H54 (cell line): Measurements from ENCODE around the gene DTD1.

ENCODE experiments used
- DNase-seq: peaks from one replicate; pipeline ENCODE4 v3.0.0; 2011; ENCODE audit warnings: low spot score, mixed read lengths; ENCODE audit not compliant: insufficient read length
- FAIRE-seq: peaks from 3 replicates; lab custom pipeline; 2011; peaks lifted over from hg19 to GRCh38; lab: Jason Lieb, UNC
- POLR2A ChIP-seq: IDR thresholded peaks from 2 replicates; pipeline ENCODE4 v1.6.1; 2011; ENCODE audit warnings: low read depth, mild to moderate bottlenecking, low read length

Gene DTD1

DNA sequence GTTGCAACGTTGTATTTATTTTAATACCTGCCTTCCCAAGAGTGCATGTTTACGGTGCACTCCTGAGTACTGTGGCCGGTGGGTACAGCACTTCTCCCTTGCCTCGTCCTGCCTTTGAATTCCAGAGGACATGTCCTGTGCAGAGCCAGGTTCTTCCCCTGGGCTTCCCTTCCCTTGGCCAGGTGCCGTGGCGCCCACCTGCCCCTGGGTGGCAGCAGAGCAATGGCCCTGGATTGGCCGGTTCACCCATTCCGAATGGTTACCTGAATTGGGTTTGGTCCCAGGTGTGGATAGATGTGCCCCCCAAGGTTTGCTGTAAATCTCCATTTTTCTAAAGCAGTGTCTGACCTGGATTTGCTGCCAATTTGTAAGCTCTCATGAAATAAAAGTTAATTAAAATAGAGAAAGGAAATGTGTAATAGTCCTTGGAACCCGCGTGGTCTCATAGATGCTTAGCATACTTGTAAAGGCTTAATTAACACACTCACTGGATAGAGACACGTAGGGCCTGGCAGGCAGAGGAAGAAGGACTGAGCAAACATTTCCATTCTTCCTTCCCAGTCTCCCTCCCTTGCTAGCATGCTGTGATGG lies 40.6 kb downstream of the DTD1 start:
- FAIRE-seq (no peak), DNase-seq (no peak)
- no peak for TF ChIP-seq POLR2A

DNA sequence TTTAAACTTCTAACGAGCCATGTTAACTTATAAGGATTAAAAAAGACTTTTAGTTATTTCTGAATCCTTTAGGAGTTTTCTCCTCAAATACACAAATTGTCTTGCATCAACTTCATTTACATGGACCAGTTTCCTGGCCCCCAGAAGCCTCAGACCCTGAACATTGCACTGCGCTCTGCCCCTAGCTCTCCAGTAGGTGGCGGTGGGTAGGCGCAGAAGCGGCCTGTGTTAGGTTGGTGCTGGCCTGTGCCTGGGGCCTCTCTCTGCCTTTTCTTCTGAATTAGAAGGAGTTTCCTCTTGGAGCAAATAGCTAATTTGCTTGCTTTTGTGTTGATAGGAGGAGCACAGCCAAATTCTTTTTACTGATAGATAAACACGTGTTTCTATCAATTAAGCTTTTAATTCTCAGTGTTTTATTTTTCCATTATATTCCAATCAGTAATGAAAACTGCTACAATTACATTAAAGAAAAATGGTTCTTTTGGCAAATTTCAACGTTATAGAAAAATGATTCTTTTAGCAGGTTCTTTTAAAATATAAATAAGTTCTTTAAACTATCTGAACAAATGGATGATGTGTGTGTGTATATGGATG lies 44.4 kb downstream of the DTD1 start:
- no peak for FAIRE-seq
- TF ChIP-seq POLR2A: no peak
- peak; percentile 29 for DNase-seq

DNA sequence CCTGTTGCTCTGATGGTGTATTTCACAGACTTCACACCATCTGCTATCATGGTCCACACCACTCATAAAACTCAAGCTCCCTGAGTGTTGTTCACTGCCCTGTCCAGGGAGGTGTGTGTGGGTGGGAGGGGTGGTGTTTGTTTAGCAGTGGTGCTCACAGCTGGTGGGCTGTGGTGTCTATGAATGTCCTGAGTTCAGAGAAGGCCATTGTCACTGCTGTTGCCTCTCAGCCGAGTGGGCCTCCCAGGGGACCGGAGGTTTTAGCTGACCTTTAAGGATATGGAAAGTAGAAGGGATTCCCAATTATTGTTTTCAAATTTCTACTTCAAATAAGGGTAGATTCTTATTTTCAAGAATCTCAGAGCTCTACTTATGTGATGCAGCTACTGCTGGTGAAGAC lies 45.6 kb downstream of the DTD1 start:
- TF ChIP-seq POLR2A: no peak
- DNase-seq: no peak
- FAIRE-seq: no peak

DNA sequence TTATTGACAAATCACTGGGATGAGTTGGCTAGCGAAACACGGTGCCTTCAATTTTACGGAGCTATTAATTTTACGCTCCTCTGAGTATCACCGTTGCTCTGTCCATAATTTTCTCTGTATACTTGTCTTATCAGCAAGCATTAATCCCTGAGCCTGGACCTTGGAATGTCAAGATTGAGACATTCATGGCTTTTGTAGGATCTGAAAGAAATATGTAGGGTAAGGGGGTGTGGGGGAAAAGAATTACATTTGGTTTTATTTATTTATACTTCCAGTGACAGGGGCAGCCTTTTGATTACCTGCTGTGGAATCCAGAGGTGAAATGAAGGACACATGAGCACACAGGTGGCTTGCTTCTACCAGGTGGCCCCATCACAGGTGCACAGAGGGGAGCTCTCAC lies 46.6 kb downstream of the DTD1 start:
- DNase-seq (no peak), FAIRE-seq (no peak)
- no peak for TF ChIP-seq POLR2A

DNA sequence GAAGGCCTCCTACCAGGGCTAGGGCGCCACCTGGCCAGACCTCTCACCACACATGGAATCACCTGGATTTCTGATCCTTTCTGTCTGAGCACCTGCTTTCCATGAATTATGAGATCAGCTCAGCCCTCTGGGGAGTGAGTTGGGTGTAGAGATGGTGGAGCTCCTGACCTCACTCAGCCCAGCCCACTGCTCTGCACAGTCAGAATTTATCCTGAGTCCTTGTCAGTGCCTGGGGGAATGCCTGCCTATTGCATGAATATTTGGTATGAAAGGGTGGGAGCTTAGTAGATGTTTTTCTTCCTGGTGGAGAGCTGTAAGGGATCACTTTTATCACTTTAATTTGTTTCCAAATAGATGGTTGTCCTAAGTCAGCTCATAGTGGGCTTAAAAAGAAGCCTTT lies 47.5 kb downstream of the DTD1 start:
- no peak for FAIRE-seq
- no peak for DNase-seq

DNA sequence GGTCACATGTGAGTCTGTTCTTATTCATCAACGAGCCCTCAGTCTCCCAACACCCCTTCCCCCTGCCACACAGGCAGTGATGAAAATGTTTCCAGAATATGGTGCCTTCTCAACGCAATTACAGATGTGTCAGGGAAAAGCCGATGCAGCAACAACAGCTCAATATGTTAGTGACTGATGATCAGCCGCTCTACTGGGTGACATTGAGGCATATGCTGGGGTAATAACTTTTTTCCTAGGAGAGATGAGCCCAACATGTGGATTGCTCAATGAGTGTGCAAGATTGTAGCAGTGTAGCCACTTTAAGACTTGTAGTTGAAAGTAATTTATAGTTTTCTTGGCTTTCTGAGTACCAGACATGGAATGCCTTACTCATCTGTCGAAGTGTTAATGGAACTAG lies 49.4 kb downstream of the DTD1 start:
- FAIRE-seq (no peak), DNase-seq (no peak)
- no peak for TF ChIP-seq POLR2A

More for the DNA sequence above, 47.5 kb downstream of the DTD1 start:
- TF ChIP-seq POLR2A: no peak

DNA sequence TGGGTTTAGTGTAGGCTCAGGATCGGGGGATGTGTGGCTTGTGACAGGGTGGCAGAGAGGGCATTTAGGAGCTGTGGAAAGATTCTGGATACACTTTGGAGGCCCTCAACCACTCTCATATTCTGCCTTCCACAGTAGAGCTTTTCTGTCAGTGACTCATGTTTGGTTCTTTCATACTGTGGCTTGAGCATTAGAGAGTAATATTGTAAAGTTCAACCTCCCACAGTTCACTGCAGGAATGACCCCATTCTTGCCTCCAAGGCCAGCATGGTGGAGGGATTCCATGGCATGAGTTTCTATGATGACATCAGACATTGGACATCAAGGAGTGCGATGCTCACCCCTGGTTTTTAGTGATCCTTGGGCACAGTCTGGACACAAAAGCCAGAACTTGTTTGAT lies 50.9 kb downstream of the DTD1 start:
- TF ChIP-seq POLR2A: no peak
- no peak for DNase-seq
- FAIRE-seq: no peak

DNA sequence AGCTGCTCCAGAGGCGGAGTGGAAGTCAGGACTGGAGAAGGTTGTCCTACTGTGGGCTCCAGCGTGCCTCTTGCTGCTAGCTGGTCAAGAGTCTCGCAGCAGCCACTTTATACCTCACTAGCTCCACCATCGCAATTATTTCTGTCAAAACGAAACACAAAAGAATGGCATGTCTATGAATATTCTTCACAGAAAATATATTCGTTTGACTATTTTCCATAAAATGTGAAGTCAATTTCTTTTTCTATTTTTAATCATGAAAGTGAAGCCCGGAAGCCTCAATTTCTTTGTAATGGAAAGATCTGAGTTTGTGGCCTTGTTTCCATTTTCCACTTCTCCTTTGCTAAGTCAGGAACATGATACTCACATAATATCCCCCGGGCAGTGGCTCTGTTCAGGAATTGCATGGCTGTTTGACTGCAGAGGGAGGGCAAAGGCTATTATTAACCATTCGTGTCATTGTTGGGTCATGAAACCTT lies 51.7 kb downstream of the DTD1 start:
- DNase-seq (no peak), FAIRE-seq (no peak)
- no peak for TF ChIP-seq POLR2A

DNA sequence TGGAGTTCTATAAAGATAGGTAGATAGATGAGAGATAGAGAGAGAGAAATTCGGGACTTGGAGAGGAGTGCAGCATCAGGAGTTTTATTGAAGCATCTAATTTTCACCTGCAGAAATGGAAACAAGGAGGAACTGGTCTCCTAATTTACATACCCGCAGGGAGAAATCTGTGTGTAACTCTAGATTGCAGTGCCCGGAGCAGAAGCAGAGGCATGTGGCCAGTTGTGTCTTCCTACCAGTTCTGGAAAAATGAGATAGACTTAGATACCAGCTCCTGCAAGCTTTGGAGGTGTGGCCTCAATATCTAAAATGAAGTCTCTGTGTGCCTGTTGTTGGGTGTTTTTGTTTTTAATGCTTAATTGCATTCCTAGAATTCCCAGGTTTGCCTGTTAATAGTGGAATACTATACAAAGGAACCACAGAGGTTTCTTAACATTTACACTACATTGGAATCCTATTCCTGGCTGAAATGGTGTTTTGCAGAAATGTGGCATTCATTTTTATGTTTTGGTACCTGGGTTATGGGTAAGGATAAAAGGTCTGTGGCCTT lies 57.4 kb downstream of the DTD1 start:
- DNase-seq: no peak
- no peak for FAIRE-seq
- no peak for TF ChIP-seq POLR2A

DNA sequence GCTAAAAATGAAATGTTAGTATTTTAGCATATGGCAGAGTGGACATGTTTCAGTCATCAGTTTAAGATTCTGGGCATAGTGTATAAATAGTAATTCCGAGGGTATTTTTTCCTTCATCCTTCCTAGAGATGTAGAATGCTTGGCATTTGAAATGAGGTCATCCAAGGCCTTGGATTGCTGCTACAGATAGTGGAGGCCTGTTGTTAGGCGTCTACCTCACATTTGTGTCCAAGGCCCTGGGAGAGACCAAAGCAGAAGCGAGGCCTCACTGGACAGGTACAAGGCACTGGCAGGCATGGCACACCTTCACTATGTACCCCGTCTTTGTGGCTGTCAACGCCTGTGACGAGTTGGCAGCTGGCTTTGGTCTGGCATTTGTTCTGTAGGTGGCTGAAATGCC lies 58.0 kb downstream of the DTD1 start:
- no peak for TF ChIP-seq POLR2A
- DNase-seq (no peak), FAIRE-seq (no peak)

DNA sequence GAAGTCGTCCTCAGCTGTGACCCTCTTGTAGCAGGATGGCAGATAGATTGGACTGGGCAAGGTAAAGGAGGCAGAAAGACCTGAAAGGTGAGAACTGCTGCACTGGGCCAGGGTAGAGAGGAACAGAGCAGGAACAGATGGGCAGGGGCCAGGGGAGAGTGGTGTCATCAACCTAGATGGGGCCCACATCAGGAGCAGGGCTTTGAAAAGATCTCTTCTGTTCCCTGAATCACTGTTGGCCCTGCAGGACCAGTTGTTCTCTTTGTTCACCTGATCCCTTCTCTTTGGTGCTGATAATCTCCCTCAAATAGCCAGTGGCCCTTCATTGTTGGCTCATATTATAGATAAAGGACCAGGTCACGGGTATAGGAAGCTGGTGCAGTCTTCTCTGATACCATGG lies 59.9 kb downstream of the DTD1 start:
- FAIRE-seq (no peak), DNase-seq (no peak)
- TF ChIP-seq POLR2A: no peak

DNA sequence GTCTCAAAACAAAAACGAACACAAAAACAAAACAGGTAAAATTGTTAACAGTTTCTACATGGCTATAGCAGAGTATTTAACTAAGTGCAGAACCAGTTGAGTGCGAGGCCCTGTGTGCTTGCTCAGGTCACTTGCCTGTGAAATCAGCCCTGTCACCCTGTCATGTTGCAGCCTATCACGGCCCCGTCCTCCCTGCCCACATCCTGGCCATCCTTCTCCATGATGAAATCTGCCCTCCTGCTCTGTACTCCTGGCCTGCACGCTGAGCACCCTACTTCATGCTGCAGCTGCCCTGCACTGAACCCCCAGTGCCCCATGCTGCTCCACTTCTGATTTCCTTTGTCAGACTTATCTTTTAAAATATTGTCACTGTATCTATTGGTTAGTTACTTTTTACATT lies 62.4 kb downstream of the DTD1 start:
- FAIRE-seq: no peak
- DNase-seq: no peak
- no peak for TF ChIP-seq POLR2A

DNA sequence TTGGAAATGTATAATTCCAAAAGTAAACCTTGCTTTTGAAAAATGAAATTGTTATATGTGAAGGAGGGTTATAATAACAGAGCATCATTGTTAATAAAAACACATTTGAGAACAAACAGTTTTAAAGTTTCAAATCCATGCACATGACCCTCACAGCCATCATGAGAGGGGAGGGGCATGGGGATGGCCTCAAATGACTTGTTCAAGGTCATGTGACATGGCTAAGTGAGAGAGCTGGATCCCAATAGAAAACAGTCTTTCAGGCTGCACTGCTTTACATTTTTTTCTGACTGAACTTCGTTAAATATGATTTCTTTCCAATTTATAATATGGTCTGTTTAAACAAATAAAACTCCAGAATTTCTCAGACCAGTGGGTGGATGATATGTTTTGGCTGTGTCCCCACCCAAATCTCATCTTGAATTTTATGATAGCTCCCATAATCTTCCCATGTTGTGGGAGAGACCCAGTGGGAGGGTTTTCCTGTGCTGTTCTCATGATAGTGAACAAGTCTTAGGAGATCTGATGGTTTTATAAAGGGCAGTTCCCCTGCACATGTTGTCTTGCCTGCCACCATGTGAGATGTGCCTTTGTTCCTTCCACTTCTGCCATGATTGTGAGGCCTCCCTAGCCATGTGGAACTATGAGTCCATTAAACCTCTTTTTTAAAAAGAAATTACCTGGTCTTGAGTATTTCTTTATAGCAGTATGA lies 66.0 kb downstream of the DTD1 start:
- no peak for TF ChIP-seq POLR2A
- DNase-seq (no peak), FAIRE-seq (no peak)

DNA sequence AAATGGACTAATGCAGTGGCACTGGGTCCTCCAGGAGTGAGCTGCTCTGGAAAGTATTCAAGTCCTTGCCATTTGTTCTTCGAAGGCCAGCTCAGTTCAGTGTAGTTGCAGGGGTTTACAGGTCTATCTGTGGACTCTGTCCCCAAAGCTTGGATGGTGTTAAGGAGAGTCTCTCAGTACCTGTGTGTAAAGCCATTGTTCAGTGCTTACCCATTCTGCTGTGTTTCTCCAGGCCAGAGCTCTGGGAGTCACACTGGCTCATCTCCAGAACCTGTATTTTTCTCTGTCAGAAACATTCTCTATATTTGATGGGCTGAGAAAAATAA lies 66.6 kb downstream of the DTD1 start:
- DNase-seq (no peak), FAIRE-seq (no peak)
- TF ChIP-seq POLR2A: no peak
